GM19324 (cell line): ENCODE data around the gene SMIM3.
A peak's percentile ranks its signal among the peaks of the same experiment; 100 is the strongest.

Source experiments
- ATAC-seq: cut with Tn5 transposase; IDR thresholded peaks from one replicate; pipeline ENCODE4 v1.9.1; 2021; ENCODE audit warnings: mild to moderate bottlenecking, moderate library complexity; ENCODE audit not compliant: unreplicated experiment, low FRiP score

Gene SMIM3

DNA sequence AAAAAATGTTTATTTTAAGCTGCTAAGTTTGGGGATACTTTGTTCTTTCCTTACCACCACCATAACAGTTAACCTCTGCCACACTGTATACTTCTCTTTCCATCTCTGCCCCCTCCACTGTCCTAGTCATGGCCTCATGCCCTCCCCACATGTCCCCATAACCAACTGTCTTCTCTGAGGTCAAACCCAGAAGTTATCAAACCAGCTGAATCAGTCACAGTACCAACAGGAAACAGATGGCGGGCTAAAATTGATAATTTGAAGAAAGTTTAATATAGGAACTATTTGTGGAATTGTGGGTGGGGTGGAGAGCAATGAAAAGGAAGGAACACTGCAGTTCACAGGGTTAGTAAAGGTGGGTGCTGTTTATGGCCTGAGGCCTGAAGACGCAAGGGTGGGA is 14.0 kb upstream of the SMIM3 start:
- no peak for ATAC-seq

DNA sequence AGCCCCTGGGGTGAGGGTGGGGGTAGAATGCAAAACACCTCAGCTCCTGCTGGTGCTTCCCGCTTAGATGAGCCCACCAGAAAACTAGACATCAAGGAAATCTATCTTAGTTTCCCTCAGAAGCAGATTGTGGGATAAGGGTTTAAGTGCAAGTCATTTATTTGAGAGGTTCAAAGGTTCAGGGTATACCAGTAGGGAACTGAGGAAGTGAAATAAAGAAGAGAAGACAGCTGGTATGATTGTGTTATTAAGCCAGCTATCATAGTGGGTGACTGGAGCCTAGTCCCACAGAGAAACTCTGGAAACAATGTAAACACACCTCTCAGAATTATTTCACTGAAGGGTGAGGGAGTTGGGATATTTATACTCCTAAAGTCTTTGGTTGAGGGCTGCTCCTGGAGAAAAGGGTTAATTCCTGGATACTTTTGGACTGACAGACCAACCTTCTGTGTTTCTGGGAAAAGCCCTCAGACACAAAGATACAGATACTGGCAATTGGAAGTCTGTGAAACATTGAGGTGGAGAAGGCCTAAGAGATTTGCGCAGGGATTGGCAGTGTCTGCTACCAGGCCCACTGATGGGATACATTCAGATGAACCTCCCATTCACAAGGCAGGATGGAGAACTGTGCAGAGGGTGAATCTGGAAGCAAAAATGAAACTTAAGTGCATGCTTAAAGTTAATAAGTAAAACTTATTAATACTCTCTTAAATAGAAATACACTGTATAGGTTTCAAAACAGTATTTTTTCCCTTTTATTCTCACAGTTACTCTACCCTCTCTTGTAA is 13.4 kb upstream of the SMIM3 start:
- ATAC-seq = no peak

DNA sequence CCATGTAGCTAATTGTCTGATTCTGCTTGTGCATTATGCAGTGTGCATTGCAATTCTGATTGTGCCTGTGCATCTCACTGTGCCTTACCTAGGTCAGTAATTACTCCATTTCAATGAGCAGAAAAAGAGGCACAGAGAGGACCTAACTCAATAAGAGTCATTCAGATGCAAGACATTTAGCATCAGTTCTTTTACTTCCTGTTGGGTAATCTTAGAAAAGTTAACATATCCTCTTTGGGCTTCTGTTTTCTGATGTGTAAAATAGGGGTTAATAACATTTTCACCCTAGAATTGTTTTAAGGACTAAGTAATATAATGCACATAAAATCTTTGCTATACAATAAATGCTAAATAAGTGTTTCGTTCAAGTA is 12.8 kb upstream of the SMIM3 start:
- no peak for ATAC-seq

DNA sequence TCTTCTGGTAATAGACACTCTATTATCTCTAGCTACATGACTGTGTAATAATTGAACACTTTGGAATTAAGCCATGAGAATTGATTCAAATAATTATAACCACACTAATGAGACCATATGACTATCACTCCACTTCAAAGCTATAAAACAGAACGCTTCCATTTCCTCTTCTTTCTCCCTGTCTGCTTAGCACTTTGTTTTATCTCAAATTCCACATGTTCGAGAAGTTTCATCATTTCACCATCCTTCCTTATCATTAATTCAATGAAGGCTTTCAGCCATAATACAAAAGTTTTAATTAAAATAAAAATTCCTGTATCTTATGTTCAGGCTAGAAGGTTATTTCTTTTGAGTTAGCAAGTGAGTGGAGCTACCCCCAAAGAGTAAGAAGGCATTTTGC is 12.3 kb upstream of the SMIM3 start:
- no peak for ATAC-seq

DNA sequence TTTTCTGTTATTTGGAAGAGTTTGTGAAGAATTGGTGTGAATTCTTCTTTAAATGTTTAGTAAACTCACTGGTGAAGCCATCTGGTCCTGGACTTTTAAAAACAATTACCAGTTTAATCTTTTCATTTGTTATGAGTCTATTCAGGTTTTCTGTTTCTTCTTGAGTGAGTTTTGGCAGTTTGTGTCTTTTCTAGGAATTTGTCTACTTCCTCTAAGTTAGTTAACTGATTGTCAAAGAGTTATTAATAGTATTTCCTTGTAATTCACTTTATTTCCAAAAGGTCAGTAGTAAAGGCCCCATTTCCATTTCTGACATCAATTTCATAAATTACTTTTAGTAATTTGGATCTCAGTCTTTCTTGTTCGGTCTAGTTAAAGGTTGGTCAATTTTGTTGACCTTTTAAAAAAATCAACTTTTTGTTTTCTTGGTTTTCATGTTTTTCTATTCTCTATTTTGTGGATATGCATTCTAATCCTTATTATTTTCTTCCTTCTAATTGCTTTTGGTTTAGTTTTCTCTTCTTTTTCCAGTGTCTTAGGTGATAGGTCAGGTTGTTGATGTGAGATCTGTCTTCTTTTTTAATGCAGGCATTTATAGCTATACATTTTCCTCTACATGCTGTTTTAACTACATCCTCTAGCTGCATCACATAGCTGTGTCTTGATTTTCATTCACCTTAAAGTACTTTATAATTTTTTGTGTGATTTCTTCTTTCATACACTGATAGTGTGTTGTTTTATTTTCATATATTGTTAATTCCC is 7.3 kb upstream of the SMIM3 start:
- no peak for ATAC-seq

DNA sequence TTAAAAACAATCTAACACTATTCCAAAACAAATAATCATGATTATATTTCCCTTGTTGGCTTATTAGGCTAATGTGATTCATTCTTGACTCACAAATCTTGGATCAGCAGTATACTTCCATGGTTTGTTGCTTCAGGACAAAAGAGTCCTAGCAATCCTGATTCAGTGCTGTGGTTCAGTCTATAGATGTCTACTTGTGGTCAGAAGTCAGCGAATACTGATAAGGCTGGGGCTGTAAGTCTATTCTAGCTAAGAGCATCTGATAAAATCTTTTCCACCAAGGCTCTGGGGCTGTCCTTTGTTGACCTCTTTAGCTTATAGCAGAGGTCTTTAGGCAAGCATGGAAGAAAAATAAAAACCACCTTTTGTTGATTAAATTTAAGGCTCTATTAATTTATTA is 4.4 kb upstream of the SMIM3 start:
- no peak for ATAC-seq

DNA sequence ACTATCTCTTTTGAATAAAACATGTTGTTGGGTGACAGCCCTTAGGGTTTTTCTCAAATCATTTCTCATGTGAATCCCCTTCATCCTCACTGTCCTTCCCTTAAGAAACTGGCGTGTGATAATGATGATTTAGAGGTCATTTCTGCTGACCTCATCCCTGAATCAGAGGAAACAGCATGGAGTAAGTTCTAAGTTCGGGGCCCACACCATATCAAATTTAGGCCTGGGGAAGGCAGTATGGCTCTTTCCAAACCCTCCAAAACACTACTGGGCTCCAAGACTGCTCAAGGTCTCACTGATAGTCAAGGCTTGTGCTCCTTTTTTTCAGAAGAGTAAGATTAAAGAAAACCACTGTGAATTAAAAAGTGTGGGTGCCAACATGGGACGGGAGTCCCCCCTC is 872 bp upstream of the SMIM3 start:
- no peak for ATAC-seq

DNA sequence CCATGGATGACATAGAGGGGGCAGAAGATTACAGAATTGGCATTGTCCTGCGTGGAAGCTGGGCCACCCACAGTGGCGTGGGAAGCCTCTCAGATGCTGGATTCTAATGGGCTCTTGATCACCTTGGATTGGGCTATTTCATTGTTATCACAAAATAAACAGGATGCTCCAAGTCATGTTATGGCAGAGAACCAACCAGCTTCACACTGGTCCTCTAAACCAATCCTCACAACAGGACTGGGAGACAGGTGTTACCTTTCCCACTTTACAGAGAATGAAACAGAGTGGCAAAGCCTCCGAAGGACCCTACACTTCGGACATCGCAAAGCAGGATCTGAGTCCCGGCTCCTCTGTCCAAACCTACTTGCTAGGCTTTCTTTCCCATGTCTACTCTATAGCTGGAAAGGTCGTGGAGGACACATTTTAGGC is 455 bp upstream of the SMIM3 start:
- no peak for ATAC-seq

DNA sequence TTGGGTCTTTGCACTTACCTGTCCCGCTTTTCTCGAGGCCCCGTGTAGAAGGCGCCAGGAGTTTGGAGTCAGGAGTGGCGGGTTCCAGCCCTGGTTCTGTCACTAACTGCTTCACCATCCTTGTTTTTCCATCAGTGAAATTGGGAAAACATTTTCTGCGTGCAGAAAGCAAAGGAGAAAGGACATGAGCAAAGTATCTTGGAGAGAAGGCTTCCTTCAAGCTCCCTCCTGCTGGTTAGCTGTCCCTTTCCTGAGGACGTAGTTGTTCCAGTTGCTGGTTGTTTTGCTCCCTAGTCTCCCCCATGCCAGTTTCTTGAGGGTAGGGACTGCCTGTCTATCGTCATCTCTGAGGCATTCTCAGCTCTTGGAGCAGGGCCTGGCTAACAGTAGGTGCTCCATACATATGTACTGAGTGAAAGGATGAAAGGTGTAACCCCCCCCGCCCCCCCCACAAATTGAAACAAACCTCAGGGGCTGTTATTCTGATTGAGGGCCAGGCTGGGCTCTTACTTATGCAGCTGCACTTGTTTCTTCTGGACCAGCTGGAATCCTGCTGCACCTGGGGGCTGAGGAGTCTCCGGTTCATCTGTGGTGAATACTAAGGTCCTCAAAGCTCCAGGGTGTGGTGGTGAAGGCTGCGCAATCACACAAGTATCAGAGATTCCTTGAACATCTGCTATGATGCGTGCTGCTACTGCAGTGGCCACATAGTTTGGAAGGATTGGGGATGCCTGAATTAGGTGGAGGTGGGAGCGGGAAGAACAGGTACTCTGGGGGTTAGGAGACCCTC is 1.0 kb downstream of the SMIM3 start:
- ATAC-seq = no peak

DNA sequence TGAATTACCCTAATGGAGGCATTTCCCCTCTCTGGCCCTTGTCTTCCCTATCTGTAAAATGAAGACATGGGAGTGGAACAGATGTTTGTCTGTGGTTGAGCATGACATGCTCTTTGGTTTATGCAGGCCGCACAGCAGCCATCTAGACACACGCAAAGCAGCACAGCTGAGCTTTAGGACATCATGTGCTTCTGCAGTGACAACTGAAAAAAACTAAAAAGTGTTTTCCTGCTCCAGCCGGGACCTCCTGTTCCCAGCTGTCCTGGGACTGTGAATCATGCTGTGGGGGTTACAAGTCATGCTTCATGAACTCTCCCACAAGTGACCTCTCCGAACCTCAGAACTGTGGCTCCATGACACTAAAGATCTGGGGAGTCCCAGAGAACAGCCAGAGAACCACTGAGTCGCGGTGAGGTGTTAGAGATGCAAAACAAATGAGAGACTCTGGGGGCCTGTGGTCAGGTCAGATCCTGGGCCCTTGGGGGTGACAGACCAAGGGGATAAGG is 1.7 kb downstream of the SMIM3 start:
- peak; percentile 42 for ATAC-seq

DNA sequence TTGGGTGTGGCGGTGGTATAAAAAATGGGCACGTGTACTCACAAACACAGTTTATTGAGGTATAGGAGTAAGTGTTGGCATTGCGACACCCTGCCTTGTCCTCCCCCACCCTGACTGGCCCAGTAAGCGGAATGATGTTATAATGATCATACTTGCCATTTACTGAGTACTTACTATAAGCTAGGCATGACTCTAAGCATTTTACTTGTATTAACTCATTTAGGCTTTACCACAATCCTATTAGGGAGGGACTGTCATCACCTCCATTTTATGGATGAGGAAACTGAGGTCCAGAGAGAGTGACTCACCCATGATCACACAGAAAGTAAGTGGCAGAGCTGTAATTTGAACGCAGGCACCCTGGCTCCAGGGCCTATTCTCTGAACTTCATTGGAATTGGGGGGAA is 2.3 kb downstream of the SMIM3 start:
- no peak for ATAC-seq

DNA sequence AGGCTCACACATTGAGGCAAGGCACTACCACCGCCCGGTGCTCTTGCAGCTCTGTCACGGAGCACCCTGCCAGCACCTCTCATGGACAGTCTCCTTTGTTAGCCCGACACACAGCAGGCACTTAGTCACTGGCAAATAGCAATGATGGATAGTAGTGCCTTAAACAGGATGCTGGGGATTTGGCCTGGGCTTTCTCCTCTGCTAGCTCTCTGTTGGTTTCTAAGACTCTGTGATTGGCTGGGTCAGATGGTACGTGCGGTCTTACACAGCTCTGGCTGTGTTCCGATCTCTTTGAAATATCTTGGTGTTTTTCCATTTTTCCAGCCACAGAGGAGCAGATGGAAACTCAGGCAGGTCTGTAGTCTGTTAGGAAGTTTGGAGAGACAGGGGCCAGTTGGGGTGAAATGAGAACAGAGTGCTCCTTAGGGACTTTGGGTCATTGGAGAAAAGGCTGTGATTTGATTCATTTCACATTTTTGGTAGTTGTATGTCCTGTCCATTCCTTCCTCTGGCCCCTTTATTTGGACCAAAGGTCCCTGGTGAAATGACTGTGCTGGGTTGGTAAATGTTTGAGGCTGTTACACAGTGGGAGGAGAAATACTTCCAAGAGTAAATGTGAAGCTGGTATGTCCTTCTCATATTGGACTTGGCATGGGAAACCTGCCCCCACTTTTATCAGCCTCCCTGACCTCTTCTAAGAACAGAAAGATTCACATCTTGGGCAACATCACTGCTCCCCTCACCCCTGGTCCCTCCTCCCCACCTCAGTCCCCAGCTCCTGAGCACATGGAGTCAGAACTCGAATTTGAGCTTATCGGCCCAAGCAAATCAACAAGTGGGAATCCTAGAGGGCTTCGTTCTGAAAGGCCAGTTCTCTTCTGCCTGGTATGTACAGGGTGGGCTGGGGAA is 3.4 kb downstream of the SMIM3 start:
- no peak for ATAC-seq

DNA sequence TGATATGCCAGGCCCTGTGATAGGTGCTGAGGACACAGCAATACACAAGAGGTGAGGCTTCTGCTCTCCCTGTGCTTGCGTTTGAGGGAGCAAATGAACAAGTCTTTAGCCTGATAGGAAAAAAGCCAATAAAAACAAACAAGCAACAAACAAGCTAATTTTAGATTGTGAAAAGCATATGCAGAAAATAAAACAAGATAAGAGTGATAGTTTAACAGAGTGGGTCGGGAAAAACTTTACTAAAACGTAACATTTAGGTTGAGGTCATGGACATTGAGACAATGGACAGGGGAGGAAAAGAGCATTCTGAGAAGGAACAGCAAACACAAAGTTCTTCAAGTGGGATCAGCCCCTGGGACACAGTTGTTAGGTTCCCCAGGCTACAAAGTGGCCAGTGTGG is 4.3 kb downstream of the SMIM3 start:
- no peak for ATAC-seq

DNA sequence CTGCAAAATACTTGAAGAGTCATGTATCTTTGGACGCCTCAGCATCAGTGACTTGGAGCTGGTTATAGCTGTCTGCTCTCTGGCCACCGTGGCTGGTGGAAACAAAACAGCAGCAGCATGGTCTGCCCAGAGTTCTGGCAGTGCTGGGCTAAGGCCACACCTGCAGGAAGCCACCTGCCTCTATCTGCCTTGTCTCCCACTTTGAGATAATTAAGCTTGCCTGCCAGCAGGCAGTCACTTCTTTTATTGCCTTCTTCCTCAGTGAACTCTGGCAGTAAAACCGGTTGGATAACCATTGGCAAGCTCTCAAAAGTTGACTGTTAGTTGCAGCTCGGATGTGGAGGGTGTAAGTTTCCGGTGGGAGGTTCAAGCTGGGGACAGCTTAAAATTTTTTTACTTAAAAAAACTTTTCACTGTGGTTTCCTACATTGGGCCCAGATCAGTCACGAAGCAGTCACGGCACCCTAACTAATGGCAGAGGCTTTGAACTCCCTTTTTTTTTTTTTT is 4.9 kb downstream of the SMIM3 start:
- peak; percentile 52 for ATAC-seq

DNA sequence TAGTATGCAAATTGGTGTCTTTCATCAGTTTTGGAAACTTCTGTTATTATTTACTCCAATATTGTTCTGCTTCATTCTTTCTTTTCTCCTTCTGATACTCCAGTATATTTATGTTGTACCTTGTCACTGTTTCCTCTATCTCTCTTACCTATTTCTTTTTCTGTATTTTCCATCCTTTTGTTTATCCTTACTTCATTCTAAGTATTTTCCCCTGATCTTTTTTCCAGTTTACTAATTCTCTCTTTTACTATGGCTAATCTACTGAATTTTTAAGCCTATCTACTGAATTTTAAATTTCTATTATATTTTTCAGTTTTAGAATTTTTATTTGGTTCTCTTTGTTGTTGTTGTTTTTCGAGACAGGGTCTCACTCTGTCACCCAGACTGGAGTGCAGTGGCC is 7.4 kb downstream of the SMIM3 start:
- no peak for ATAC-seq

DNA sequence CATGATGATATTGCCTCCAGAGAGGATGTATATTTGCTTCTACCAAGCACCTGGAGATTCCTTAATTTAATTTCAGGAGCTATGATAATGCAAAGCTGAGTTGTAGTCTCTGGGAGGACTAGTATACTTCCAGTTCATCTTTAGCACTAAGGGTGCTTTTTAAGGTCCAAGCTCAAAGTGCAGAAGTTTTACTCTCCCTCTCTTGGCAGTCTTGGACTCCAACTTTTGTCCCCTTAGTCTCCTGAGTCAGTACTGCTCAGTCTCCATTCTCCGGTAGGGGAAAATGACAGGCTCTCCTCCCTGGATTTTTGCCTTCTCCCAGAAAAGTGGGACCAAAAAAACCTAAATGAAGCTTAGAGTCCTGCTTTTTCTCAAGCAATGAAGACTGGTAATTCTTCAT is 8.3 kb downstream of the SMIM3 start:
- ATAC-seq = no peak

DNA sequence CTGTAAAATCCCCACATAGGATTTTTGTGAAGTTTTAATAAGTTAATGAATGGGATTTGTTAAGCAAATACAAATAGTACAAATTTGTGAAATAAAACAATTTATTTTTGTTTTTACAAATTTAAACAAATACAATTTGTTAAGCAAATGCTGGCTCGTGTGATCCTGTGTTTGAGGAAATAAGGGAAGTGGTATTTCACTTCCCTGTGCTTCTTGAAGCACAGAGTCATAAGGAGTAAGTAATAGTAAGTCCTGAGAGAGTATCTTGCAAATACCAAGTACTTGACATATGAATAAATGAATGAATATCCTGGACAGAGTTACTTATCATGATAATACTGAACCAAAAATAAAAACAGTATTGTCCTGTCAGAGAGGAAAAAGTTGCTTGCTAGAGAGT is 9.1 kb downstream of the SMIM3 start:
- ATAC-seq = no peak

DNA sequence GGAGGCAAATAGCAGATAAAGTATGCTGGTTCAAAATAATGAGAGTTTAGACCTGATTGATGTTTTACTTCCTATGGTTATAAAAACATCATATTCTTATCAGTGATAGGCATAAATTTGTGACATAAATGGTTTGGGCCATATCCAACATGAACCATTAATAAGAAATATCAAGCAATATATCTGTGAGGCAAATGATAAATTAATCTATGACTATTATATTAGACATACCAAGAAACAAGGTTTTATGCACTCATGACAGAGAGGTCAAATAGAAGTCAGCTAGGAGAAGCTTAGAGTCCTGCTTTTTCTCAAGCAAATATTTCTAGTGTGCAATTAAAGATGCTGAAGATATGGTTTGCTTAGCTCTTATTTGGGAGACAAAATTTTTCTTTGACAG is 10.4 kb downstream of the SMIM3 start:
- no peak for ATAC-seq

DNA sequence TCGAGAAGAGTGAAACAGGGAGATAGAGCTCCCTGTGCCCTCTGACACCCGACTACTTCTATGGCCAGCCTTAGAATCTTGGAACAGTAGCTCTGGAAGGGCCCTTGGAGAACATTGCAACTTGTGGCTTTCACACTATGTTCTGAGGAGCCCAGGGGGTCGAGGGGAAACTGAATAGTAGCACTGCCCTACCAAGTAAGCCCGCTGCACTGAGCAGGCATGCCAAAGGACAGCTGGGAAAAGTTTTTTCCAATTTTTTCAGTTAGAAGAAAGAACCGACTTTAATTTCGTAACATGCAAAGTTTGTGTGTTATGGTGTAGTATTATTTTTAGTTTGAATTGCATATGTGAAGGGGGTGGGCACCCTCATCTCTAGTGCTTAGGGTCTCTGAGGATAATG is 10.9 kb downstream of the SMIM3 start:
- no peak for ATAC-seq
